HG03520 (cell line): ENCODE measurements around the gene TEC.
"Not testable (repeated sequence)": the region's sequence is repeated elsewhere in the genome, so short reads cannot be mapped to it uniquely, and the experiment has no call there.

Experiments
- ATAC-seq: cut with Tn5 transposase; IDR thresholded peaks from one replicate; pipeline ENCODE4 v1.9.1; 2021; ENCODE audit warnings: mild to moderate bottlenecking, moderate library complexity; ENCODE audit not compliant: unreplicated experiment

The TEC gene

DNA sequence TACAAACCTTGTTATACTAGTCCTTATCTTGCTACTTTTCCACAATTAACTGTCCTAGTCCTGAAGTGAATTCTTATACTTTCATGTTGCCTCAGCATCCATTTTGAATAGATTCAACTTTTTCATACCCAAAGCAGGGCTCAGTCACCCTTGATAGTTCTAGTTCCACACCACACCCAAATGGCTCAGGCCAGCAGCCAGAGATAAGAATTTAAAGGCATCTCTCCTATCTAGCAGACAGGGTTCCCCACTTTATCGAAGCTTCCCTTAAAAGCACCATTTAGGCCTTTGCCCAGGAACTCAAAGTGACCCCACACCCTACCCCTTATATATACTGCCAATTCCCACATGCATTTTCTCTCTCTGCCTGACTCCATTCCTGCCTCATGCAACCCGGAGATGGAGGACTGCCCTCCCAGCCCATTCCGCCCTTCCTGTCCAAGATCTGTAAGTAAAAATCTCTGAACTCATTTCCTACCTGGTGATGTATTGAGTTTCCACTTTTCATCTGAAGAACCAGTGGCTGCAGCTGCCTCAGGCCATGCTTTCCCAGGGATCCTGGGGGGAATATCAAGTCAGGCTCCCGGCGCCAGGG lies 71.9 kb downstream of the TEC start:
- ATAC-seq, result no peak

DNA sequence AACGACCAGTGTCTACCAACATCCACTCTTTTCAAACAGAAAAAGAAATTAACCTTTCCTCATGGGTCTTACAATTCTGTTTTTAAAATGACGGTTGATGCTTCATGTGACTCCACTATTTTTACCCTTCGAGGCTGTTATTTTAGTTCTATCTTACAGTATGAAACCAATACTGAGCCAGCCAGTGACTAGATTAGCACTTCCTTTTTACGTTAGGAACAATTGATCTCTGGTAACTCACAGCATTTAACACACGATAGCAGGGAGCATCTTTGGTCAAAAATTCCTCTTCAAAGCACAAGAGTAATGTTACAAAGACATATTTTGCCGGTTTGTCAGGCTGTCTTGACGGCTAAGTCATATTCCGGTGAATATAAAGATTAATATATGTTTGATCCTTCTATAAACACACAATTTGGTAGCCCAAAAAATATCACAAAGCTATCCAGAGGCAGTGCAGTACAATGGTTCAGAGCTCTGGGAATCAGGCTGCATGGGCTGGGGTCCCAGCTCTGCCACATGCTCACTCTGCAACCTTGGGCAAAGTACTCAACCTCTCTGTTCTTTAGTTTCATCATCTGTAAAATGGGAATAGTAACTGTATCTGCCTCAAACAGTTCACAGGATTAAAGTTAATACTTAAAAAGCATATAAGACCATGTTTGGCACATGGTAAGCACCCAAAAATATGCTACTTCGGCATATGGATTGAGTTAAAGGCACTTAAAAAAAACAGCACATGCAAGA lies 72.7 kb downstream of the TEC start:
- ATAC-seq, result peak; percentile 72

DNA sequence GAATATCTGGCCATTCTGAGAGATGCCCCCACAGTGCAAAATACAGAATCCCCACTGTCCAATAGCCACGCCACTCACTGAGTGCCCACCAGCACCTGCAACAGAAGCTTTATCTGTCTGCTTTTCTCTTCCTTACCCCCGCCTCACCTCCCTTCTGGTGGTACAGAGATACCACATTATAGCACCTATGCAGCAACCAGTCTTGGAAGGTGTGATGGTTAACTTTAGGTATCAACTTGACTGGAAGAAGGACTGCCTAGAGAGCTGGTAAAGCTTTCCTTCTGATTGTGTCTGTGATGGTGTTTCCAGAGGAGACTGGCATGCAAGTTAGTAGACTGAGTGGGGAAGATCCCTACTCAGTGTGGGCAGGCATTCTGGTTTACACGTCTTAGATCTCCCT lies 73.8 kb downstream of the TEC start:
- no peak for ATAC-seq

DNA sequence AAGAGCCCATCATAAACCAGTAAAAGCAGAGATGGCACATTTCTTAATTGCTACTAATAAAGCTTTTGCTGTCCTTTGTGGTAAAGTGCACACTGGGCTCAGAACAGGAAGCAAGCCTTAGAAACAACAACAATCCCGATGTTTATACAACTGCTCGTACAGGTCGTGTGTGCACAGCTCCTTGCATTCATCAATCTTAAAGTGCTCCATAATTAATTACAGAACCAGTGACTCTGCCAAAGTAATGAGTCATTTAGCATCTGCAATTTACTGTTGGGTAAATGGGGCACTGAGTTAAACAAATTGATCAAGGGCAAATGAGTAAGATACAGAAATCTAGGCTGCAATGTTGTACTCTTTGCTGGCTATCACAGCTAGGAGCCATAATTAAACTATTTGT lies 74.3 kb downstream of the TEC start:
- ATAC-seq, result no peak

DNA sequence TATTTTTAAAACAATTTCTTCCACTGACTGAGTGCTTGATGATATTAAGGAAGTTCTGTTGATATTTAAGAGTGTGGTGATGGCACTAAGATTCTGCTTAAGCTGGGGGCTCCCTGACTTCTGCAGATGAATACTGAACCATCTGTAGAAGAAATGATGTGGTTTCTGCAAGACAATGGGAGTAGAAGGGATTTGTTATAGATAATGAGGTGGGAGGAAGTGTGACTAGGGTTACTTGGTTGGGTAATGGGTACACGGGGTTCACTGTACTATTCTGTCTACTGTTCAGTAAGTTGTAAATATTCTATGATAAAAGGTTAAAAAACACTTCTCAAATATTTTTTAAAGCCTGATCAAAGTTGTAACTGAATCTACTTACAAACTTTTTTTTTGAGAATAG lies 74.7 kb downstream of the TEC start:
- no peak for ATAC-seq

DNA sequence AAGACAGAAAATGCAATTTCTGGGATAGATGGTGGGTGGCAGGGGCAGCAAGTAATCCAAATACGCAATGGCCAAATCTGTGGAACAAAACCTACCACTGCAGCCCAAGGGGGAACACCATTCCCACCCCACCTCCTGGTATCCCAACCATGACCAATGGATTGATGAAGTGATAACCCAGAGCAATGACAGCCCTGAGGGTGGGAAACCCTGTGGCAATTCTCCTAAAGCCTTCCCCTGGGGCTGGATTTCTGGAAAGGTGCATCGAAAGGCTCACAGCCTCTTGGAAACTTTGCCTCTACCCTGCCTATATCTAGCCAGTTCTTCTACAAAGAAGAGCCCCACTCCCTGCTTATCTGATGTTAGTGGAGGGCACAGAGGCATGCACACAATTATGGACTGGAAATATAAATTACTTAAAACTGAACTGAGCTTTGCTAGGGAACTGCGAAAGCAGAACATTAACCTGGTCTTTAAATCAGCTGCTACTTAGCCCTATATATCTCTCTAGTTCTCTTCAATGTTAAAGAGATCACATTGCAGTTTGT lies 75.6 kb downstream of the TEC start:
- no peak for ATAC-seq

DNA sequence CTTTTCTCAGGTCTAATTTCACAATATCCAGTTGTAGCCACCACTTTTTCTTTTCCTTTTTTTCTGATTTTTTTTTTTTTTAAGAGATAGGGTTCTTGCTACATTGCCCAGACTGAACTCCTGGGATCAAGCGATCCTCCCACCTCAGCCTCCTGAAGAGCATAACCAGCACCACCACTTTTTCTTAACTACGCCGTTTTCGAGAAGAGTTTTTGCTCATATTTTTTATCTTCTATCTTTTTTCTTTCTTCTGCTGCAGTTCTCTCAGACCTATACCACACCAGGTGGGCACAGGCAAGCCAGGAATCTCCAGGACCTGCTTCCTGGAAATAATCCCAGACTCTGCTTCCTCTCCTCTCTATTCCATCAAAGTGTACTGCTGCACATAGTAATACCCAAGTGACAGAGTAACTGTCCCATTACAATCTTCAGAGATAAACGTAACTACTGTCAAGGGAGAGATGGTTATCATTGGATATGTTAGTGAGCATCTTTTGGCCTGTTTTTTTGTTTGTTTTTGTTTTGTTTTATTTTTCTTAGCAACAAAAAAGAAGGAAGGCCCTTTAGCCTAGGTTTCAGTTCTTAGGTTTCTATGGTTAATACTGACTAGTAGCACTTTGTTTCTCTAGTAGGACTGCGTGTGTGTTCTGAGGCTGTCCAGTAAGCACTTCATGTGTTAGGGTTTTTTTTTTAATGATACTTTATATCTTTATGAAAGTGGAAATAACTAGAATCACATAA lies 76.4 kb downstream of the TEC start:
- ATAC-seq, result peak; percentile 32

DNA sequence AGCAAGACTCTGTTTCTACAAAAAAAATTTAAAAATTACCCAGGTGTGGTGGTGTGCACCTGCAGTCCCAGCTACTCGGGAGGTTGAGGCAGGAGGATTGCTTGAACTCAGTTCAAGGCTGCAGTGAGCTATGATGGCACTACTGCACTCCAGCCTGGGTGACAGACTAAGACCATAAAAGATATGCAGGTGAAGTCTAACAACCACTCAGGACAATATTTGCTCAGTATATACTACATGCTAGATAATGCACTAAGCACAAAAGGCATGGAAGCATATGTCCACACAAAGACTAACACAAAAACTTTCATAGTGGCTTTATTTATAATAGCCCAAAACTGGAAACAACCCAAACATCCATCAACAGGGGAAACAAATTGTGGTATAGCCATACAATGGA lies 77.9 kb downstream of the TEC start:
- ATAC-seq, result no peak

DNA sequence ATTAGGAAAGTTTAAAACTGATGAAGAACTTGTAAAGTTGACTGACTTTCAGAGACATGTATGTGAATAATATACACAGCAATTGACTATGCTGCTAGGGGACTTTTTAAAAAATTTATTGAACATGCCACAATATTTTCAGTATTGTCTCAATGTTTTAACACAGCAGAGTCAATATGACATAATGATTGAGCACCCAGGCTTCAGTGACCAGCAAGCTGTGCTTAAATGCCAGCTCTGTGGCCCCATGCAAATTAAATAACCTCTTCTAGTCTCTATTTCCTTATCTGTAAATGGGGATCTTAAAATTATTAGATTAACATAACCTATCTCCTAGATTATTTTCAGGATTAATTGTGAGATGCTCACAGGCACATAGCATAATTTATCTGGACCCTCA lies 78.8 kb downstream of the TEC start:
- no peak for ATAC-seq

DNA sequence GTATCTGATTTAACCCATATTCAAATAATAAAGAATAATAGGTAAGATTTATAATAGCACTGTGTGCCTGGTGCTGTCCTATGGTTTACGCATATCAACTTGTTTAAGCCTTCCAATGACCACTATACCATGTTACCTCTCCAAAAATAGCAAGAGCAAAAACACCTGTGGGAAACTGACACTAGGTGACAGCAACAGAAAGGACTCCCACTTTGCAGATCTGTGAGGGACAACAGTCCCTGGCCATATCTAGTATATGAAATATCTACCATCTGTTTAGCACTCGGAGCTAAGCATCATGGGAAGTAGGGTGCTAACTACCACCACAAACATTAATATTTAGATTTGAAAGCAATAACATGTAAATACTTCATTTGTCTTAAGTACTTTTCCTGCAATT lies 79.9 kb downstream of the TEC start:
- no peak for ATAC-seq

DNA sequence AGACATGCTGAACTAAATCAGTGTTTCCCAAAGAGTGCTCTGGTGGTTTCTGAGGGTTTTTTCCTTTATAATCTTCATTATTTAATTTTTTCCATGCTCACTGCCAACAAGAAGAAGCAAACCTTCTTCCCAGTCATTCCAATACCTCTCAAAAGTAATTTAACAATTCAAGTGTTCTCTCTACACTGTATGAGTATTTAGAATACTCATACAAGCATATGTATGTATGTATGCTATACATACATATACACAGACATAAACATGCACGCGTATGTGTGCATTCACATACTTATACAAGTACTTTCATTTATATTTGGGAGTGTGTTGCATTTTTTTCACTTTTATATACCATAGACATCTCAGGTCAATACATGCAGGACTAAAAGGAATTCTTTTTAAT lies 81.2 kb downstream of the TEC start:
- no peak for ATAC-seq

DNA sequence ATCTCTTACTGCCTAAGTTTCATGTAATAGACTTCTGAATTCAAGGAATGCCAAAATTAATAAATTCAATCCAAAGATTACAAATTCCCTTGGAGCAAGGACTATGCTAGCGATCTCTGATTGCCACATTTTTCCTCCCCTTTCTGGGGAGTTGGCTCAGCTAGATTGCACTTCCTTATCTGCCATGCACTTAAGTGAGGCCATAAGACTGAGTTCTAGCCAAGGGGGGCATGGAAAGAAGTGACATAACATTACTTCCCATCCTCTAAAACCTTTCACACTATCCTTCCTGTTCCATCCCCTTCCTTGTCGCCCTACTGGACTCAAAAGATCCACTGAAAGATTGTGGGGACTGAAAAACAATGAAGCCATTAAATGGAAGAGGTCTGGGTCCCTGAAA lies 81.8 kb downstream of the TEC start:
- no peak for ATAC-seq

DNA sequence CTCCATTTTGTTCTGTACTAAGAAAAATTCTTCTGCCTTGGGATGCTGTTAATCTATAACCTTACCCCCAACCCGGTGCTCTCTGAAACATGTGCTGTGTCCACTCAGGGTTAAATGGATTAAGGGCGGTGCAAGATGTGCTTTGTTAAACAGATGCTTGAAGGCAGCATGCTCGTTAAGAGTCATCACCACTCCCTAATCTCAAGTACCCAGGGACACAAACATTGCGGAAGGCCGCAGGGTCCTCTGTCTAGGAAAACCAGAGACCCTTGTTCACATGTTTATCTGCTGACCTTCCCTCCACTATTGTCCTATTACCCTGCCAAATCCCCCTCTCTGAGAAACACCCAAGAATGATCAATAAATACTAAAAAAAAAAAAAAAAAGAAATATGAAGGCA lies 82.6 kb downstream of the TEC start:
- not testable (repeated sequence) for ATAC-seq

DNA sequence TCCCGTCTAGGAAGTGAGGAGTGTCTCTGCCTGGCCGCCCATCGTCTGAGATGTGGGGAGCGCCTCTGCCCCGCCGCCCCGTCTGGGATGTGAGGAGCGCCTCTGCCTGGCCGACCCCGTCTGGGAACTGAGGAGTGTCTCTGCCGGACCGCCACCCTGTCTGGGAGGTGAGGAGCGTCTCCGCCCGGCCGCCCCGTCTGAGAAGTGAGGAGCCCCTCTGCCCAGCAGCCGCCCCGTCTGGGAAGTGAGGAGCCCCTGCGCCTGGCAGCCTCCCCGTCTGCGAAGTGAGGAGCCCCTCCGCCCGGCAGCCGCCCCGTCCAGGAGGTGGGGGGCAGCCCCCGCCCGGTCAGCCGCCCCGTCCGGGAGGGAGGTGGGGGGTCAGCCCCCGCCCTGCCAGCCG lies 83.2 kb downstream of the TEC start:
- ATAC-seq, result not testable (repeated sequence)

DNA sequence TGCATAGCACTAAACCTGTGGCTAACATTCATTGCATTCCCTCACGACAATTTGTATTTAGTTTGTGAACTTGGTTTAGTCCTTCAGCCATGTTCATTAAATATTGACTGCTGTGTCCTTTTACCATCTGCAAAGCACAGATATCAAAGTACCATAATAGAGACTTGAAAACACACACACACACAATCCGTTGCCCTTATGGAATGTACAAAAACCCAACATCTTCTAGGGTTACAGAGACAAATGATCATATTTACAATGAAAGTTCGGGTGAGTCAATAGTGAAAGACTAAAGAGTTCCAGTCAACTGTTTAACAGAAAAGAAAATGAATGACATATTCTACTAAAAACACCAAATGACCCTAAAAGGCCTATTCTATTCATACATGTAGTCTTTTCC lies 84.8 kb downstream of the TEC start:
- ATAC-seq, result no peak

DNA sequence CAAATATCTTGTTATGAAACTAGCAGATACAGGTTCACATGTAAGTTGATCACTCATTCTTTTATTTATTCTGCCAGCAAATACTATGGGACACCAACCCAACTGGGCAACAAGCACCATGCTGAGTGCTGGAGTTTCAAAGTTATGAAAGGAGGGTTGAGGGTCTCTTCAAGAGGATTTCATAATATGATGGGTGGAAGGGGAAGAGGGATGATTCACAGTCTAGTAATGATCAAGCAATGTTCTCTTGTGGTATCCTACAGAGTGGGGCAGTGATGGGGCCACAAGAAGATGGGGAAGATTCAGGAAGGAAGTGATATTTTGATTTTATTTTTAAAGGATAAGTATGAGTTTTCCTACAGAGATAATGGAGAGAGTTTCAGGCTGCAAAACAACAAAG lies 89.4 kb downstream of the TEC start:
- no peak for ATAC-seq

DNA sequence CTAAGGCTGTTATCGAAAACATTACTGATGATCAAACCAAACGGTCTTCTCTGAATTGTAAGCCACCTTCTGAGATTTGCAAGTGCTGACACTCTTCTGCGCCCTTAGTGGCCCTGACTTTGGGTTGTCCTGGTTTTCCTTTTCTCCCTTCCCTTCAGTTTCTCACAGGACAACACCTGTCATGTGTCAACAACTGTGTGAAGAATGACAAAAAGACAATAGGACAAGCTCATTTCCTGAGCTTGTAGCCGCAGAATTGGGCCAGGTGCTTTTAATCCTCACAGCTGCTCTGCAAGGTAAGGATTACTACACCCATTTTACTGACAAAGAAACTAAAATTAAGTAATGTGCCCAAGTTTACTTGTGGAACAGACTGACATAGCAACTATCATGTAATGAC lies 90.7 kb downstream of the TEC start:
- no peak for ATAC-seq

DNA sequence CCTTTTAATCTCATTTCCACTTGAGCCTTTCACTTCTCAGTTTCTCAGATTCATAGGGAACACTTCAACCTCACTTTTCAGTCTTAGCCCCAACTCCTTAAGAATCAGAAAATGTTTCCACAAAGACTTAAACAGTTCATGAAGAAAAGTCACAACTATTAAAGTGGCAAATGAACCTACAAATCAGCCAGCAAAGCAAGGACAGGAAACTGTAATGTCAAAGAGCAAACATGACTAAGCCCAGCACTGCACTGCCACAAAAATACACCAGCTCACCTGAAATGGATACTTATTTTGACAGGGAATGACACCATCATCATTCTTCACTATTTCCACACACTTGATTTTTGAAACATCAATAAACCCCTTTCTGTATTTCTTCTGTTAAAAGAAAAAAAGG lies 93.8 kb downstream of the TEC start:
- no peak for ATAC-seq

DNA sequence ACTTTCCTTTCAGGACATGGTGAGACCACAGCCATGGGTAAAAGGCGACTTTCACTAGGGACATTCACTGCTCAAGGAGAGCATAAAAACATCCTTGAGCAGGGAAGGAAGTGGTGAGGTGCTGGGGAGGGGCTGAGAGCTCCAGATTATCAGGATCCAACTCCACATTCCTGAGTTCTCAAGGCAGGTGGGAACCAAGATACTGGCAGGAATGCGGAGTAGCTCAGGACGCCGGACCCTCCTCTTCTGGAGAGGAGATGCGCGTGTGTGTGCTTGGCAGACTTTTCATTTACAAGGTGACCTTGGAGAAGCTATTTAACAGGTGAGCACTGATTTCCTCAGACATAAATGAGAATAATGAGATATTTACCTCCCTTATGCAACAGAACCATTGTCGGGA lies 94.3 kb downstream of the TEC start:
- ATAC-seq, result no peak

DNA sequence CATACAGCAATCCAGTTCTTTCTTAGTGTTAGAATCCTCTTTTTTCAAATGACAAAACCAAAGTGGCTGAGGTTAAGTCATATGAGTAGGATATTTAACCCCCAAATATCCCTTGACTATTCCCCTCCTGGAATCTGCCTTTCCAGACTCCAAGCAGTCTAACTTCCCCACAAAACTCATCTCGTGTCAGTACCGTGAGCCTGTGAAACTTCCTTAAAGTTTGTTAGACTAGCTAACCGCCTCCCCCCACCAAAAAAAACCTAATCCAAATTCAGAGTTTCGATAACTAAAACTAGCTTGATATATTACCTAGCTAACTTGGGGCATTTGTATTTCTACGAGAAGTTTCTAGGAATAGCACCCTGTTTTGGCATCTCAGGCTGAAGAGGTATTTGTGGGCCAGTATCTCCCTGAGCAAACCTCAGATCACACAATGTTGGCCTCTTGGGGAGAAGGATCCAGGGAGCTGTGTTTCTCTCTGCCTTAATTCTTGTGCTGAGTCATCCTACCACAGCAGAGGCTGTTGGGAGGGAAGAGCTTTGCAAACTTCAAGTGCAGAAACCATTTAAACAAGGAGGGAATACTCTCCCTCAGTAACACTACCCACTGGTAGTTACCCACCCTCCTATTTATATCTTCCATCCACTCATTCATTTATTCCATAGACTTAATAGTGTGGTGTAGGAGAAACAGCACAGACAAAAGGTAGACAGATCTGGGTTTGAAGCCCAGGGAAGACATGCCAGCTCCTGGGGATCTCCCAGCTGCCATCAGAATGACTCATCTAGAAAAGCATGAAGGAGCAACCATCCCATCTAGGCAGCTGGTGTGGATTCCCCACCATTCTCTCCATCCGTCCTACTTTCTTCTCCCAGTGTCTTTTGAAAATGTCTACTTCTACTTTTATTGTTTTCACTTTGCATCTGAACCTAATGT lies 96.3 kb downstream of the TEC start:
- no peak for ATAC-seq

DNA sequence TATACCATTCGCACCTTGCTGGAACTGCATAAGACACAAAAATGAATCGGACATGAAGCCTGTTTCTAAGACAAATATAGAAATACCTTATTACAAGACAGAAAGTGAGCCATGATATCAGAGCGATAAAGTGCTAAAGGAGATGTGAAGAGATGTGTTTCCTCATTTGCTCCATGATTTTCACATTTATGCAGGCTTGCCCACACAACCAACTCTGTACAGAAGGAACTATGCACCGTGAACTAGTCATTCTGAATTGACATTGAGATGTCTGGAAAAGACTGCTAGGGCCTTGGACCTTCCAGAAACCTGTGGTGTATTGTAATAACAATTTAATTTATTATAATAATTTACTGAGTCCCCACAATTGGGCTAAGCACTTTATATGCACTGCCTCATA lies 97.0 kb downstream of the TEC start:
- no peak for ATAC-seq
